Fibroblast of lung (primary cell): ENCODE data around the gene PVR.

Experiments
- CTCF ChIP-seq, 2 donors: IDR thresholded peaks in 1 of 2; conservative IDR thresholded peaks in 1 of 2; 1 replicate in 1 of 2; 2 replicates in 1 of 2; pipeline ENCODE4 v1.5.1; 2011 to 2012; ENCODE audit warnings: low read length in 2 of 2, control low read depth in 1 of 2, inconsistent platforms in 1 of 2, low read depth in 1 of 2, mild to moderate bottlenecking in 1 of 2
- EZH2 ChIP-seq: IDR thresholded peaks from 2 replicates; pipeline ENCODE4 v1.5.1; 2012; ENCODE audit warnings: low read length, control low read depth, mild to moderate bottlenecking; ENCODE audit errors: missing control alignments

- TF ChIP-seq CTCF (conservative IDR thresholded peaks at IDR 0.05 in 1 of 2, IDR thresholded peaks at IDR 0.05 in 1 of 2; ENCODE audit: low read depth in 1 of 2, low read length in 2 of 2) (no peak), EZH2 (no peak)
Measured at GRCh38 chr19:44605547-44605946, 38.2 kb upstream of the PVR start.
